Neural cell (in vitro differentiated cells): ENCODE measurements around the gene APRT.

Experiments
- CTCF ChIP-seq: fragments of 450-650 bp; IDR thresholded peaks from 2 replicates; pipeline ENCODE4 v1.5.1; 2014; ENCODE audit warnings: antibody characterized with exemption, mild to moderate bottlenecking, moderate library complexity; ENCODE audit not compliant: poor library complexity, severe bottlenecking
- POLR2AphosphoS5 ChIP-seq: IDR thresholded peaks from 2 replicates; pipeline ENCODE4 v1.6.1; 2012

- TF ChIP-seq POLR2AphosphoS5: no peak
- TF ChIP-seq CTCF: no peak
Measured at GRCh38 chr16:88772871-88773811, 38.6 kb downstream of the APRT start.
